ENCODE measurements around the gene GPR132. TPM values are rescaled to one million over a fixed set of nuclear protein-coding genes. Genes with fewer than 3 reads are reported as not detected.

The GPR132 gene
- total RNA-seq, 4 donors from 2014 or later, result 0.20 to 11.6 (median 2.1) TPM

- peak; percentile 54 for DNase-seq
- 34% methylated on average over 18 of the region's 24 CpGs; no CpG with 5 or more reads in 1 of the 2 donors for WGBS, 2 donors (ENCODE audit: low coverage in 1 of 2)
- in situ Hi-C loops (cut with MboI; ENCODE audit: low pct_ligation_motif_present in 1 of 4, low pct_unique_long_range_greater_than_20kb in 1 of 4, low sequenced_read_pairs in 3 of 4) (loop anchor here in 1 of 4 donors (25.0 kb wide), 1 partner anchor 212 kb away; no protein-coding TSS in a partner anchor), intact Hi-C loops (cut with DNase I; ENCODE audit: low total_unique reads) (no loop called here)
- TF ChIP-seq POLR2AphosphoS5 (IDR thresholded peaks at IDR 0.05) (no peak), POLR2A (IDR thresholded peaks at IDR 0.05) (no peak), CTCF (IDR thresholded peaks at IDR 0.05) (no peak), EP300 (IDR thresholded peaks at IDR 0.05; ENCODE audit: low read depth) (no peak)
- H3K27ac ChIP-seq, result peak overlapping the region in 2 of 4 donors; percentile 7 to 39
- peaks cover 42% of the 10 kb centered on the region for H3K27me3 ChIP-seq
- no peaks in the 10 kb centered on the region for H3K36me3 ChIP-seq
- peaks cover 0 to 7% (median 3%) of the 10 kb centered on the region in 4 donors for H3K4me1 ChIP-seq
- no peak overlapping the region for H3K4me3 ChIP-seq
- no peaks in the 10 kb centered on the region for H3K9me3 ChIP-seq
These were observed 10.4 kb upstream of the GPR132 start for GRCh38 chr14:105075379-105076295.

- in situ Hi-C loops (cut with MboI; ENCODE audit: low pct_ligation_motif_present in 1 of 4, low pct_unique_long_range_greater_than_20kb in 1 of 4, low sequenced_read_pairs in 3 of 4), result loop anchor here in 1 of 4 donors (25.0 kb wide), 1 partner anchor 213 kb away; no protein-coding TSS in a partner anchor
- Histone ChIP-seq H3K27me3 (peaks cover 49% of the 10 kb centered on the region), H3K9me3 (no peaks in the 10 kb centered on the region), H3K4me3 (no peak overlapping the region), H3K36me3 (no peaks in the 10 kb centered on the region), H3K4me1 (peaks cover 0 to 7% (median 3%) of the 10 kb centered on the region in 4 donors), H3K27ac (no peak overlapping the region)
- no peak for DNase-seq
- TF ChIP-seq POLR2AphosphoS5 (IDR thresholded peaks at IDR 0.05) (no peak), POLR2A (IDR thresholded peaks at IDR 0.05) (no peak), EP300 (IDR thresholded peaks at IDR 0.05; ENCODE audit: low read depth) (no peak)
- intact Hi-C loops (cut with DNase I; ENCODE audit: low total_unique reads), result no loop called here
- 45% methylated on average over 15 of the region's 15 CpGs; no CpG with 5 or more reads in 1 of the 2 donors for WGBS, 2 donors (ENCODE audit: low coverage in 1 of 2)
These were observed 9.4 kb upstream of the GPR132 start for GRCh38 chr14:105074601-105075053.

GRCh38 chr14:105073720-105074600, 8.7 kb upstream of the GPR132 start:
- H3K4me1 ChIP-seq, result peaks cover 0 to 7% (median 3%) of the 10 kb centered on the region in 4 donors
- no peak for TF ChIP-seq EP300 (IDR thresholded peaks at IDR 0.05; ENCODE audit: low read depth)
- TF ChIP-seq POLR2A (IDR thresholded peaks at IDR 0.05), result no peak
- H3K9me3 ChIP-seq, result no peaks in the 10 kb centered on the region
- no peak overlapping the region for H3K4me3 ChIP-seq
- intact Hi-C loops (cut with DNase I; ENCODE audit: low total_unique reads) (no loop called here), in situ Hi-C loops (cut with MboI; ENCODE audit: low pct_ligation_motif_present in 1 of 4, low pct_unique_long_range_greater_than_20kb in 1 of 4, low sequenced_read_pairs in 3 of 4) (no loop called here)
- WGBS, 2 donors (ENCODE audit: low coverage in 1 of 2), result 78% methylated on average over 18 of the region's 18 CpGs; no CpG with 5 or more reads in 1 of the 2 donors
- H3K27me3 ChIP-seq, result peaks cover 49% of the 10 kb centered on the region
- DNase-seq, result no peak
- no peaks in the 10 kb centered on the region for H3K36me3 ChIP-seq
- no peak overlapping the region for H3K27ac ChIP-seq

- in situ Hi-C loops (cut with MboI; ENCODE audit: low pct_ligation_motif_present in 1 of 4, low pct_unique_long_range_greater_than_20kb in 1 of 4, low sequenced_read_pairs in 3 of 4) (no loop called here), intact Hi-C loops (cut with DNase I; ENCODE audit: low total_unique reads) (no loop called here)
- no peak for TF ChIP-seq CTCF (IDR thresholded peaks at IDR 0.05)
- no peak for TF ChIP-seq EP300 (IDR thresholded peaks at IDR 0.05; ENCODE audit: low read depth)
- no peak for TF ChIP-seq POLR2AphosphoS5 (IDR thresholded peaks at IDR 0.05)
- no peak for TF ChIP-seq POLR2A (IDR thresholded peaks at IDR 0.05)
- 86% methylated on average over 17 of the region's 18 CpGs; no CpG with 5 or more reads in 1 of the 2 donors for WGBS, 2 donors (ENCODE audit: low coverage in 1 of 2)
- Histone ChIP-seq H3K36me3 (no peaks in the 10 kb centered on the region), H3K9me3 (no peaks in the 10 kb centered on the region), H3K27me3 (peaks cover 49% of the 10 kb centered on the region), H3K4me3 (no peak overlapping the region), H3K4me1 (peaks cover 0 to 7% (median 3%) of the 10 kb centered on the region in 4 donors), H3K27ac (no peak overlapping the region)
- no peak for DNase-seq
These were observed 7.9 kb upstream of the GPR132 start for GRCh38 chr14:105072892-105073719.
